ENCODE data around the gene SELPLG.

The SELPLG gene

GRCh38 chr12:108616359-108616758, 17.3 kb downstream of the SELPLG start:
- H3K27me3 ChIP-seq (ENCODE audit: insufficient read depth, poor library complexity, severe bottlenecking) = no peaks in the 10 kb centered on the region
- DNase-seq (ENCODE audit: low read depth in 1 of 2, low spot score in 1 of 2) = no peak
- no peak overlapping the region for H3K4me3 ChIP-seq (replicated peaks; ENCODE audit: insufficient read depth, low read length)
- TF ChIP-seq CTCF (IDR thresholded peaks at IDR 0.05; ENCODE audit: insufficient read depth, low read length) (no peak), GABPA (IDR thresholded peaks at IDR 0.05; ENCODE audit: low read depth) (no peak), REST (IDR thresholded peaks at IDR 0.05; ENCODE audit: insufficient replicate concordance, low read depth) (no peak), SPI1 (IDR thresholded peaks at IDR 0.05; ENCODE audit: borderline replicate concordance, low read depth) (no peak), POLR2AphosphoS5 (IDR thresholded peaks at IDR 0.05; ENCODE audit: low read depth) (no peak)
- peak overlapping the region; percentile 33; the same call in 1 of the 2 replicates for H3K27ac ChIP-seq (replicated peaks)

- no peak overlapping the region for H3K4me3 ChIP-seq (replicated peaks; ENCODE audit: insufficient read depth, low read length)
- TF ChIP-seq GABPA (IDR thresholded peaks at IDR 0.05; ENCODE audit: low read depth) = no peak
- no peak for TF ChIP-seq POLR2AphosphoS5 (IDR thresholded peaks at IDR 0.05; ENCODE audit: low read depth)
- TF ChIP-seq REST (IDR thresholded peaks at IDR 0.05; ENCODE audit: insufficient replicate concordance, low read depth) = no peak
- TF ChIP-seq SPI1 (IDR thresholded peaks at IDR 0.05; ENCODE audit: borderline replicate concordance, low read depth) = no peak
- no peak for TF ChIP-seq CTCF (IDR thresholded peaks at IDR 0.05; ENCODE audit: insufficient read depth, low read length)
- H3K27ac ChIP-seq (replicated peaks) = no peak overlapping the region
- DNase-seq (ENCODE audit: low read depth in 1 of 2, low spot score in 1 of 2) = no peak
- H3K27me3 ChIP-seq (ENCODE audit: insufficient read depth, poor library complexity, severe bottlenecking) = no peaks in the 10 kb centered on the region
Observed at GRCh38 chr12:108615918-108616317, 17.8 kb downstream of the SELPLG start.

- TF ChIP-seq GABPA (IDR thresholded peaks at IDR 0.05; ENCODE audit: low read depth) (no peak), SPI1 (IDR thresholded peaks at IDR 0.05; ENCODE audit: borderline replicate concordance, low read depth) (no peak), REST (IDR thresholded peaks at IDR 0.05; ENCODE audit: insufficient replicate concordance, low read depth) (no peak), POLR2AphosphoS5 (IDR thresholded peaks at IDR 0.05; ENCODE audit: low read depth) (no peak), CTCF (IDR thresholded peaks at IDR 0.05; ENCODE audit: insufficient read depth, low read length) (no peak)
- no peak overlapping the region for H3K27ac ChIP-seq (replicated peaks)
- H3K27me3 ChIP-seq (ENCODE audit: insufficient read depth, poor library complexity, severe bottlenecking) = no peaks in the 10 kb centered on the region
- no peak for DNase-seq (ENCODE audit: low read depth in 1 of 2, low spot score in 1 of 2)
- no peak overlapping the region for H3K4me3 ChIP-seq (replicated peaks; ENCODE audit: insufficient read depth, low read length)
Observed at GRCh38 chr12:108614639-108615038, 19.1 kb downstream of the SELPLG start.
